Skeletal muscle tissue (tissue), 4 donors: ENCODE results near the gene COMMD7. TPM values are rescaled to one million over a fixed set of nuclear protein-coding genes. Genes with fewer than 3 reads are reported as not detected.
A peak's percentile ranks its signal among the peaks of the same experiment; 100 is the strongest.

Experiments
- H3K27ac ChIP-seq: one replicate; pipeline ENCODE4 v1.7.0; 2013; ENCODE audit warnings: mild to moderate bottlenecking, low read depth, low read length, inconsistent platforms
- H3K27me3 ChIP-seq, 3 donors: one replicate each; pipeline ENCODE4 v1.7.0; 2013; ENCODE audit warnings: low read length in 3 of 3; ENCODE audit not compliant: control insufficient read depth in 3 of 3, insufficient read depth in 3 of 3
- H3K36me3 ChIP-seq, 3 donors: one replicate each; pipeline ENCODE4 v1.7.0; 2013; ENCODE audit warnings: low read length in 3 of 3; ENCODE audit not compliant: control insufficient read depth in 3 of 3, insufficient read depth in 3 of 3
- H3K4me1 ChIP-seq, 3 donors: one replicate each; pipeline ENCODE4 v1.7.0; 2013; ENCODE audit warnings: low read length in 3 of 3, mild to moderate bottlenecking in 3 of 3; ENCODE audit not compliant: control insufficient read depth in 3 of 3, insufficient read depth in 3 of 3
- H3K4me3 ChIP-seq, 3 donors: one replicate each; pipeline ENCODE4 v1.7.0; 2013; ENCODE audit warnings: low read length in 3 of 3
- H3K9ac ChIP-seq, 3 donors: one replicate each; pipeline ENCODE4 v1.7.0; 2013; ENCODE audit warnings: low read length in 3 of 3, mild to moderate bottlenecking in 3 of 3, moderate library complexity in 2 of 3, low read depth in 1 of 3
- H3K9me3 ChIP-seq, 3 donors: one replicate each; pipeline ENCODE4 v1.7.0; 2013; ENCODE audit warnings: low read length in 3 of 3; ENCODE audit not compliant: control insufficient read depth in 3 of 3
- total RNA-seq: library from RNA; depleted of rRNA; stranded (reverse); fragments of >200 nt; gene quantifications from one replicate; pipeline ENCODE4 v1.2.3, GENCODE V29; 2014
- donor health status: Osteomylitis.

COMMD7 gene
- total RNA-seq, 1 donor from 2014 or later, result 14.1 TPM

DNA sequence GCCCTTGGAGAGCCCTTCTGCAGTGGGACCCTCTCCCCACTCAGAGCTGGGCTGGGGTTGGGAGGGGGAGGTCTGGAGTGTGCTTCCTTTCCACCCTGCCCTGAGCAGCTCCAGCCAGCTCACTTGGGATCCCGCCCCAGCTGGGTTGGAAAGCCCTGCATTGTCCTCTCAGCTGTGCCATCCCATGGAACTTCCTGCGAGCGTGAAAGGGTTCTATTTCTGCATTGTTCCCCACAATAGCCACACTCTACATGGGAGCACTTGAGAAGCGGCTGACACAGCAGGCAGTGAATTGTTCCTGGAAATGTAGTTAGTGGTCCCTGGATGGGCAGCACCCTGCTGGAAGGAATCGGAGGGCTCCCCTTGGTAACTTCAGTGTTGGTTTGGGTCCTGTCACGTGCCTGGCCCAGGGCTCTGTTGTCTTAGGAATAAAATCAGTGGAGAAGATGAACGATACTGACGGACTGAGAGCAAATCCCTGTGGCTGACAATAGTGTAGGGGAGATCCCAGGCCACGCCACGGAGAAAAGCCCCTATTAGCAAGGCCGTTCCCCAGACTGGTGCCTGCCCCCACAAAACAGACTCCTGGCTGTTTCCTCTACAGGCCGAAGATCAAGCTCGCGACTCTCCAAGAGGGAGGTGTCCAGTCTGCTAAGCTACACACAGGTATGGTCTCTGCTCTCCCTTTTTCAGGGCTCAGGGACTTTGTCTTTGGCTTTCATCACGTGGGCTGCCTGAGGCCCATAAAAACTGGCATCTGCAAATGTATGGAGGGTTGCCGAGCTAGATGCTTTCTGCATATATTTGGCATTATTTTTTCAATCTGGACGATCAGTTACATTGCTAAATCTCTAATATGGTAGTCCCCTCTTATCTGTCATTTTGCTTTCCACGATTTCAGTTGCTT, 37.7 kb upstream of the COMMD7 start:
- H3K27me3 ChIP-seq, result no peaks in the 10 kb centered on the region
- no peak overlapping the region for H3K9ac ChIP-seq
- H3K4me1 ChIP-seq, result peaks cover 0 to 6% (median 1%) of the 10 kb centered on the region in 3 donors
- H3K9me3 ChIP-seq, result no peaks in the 10 kb centered on the region
- no peak overlapping the region for H3K4me3 ChIP-seq
- no peaks in the 10 kb centered on the region for H3K36me3 ChIP-seq
- no peak overlapping the region for H3K27ac ChIP-seq

DNA sequence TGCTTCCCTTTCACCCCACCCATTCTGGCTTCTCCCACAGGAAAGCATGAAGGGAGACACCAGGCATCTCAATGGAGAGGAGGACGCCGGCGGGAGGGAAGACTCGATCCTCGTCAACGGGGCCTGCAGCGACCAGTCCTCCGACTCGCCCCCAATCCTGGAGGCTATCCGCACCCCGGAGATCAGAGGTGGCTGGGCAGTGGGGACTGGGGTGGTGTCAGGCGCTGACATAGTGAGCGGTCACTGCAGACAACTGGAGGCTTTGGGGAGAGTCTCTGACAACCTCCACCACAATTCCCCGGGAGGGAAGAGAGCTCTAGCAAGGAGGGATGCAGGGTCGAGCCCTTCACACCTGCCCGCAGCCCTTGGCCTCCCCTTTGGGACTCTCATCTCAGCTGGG, 37.0 kb upstream of the COMMD7 start:
- Histone ChIP-seq H3K27ac (no peak overlapping the region), H3K9ac (no peak overlapping the region), H3K4me3 (no peak overlapping the region), H3K4me1 (peaks cover 0 to 5% (median 0%) of the 10 kb centered on the region in 3 donors), H3K27me3 (no peaks in the 10 kb centered on the region), H3K9me3 (no peaks in the 10 kb centered on the region), H3K36me3 (no peaks in the 10 kb centered on the region)

DNA sequence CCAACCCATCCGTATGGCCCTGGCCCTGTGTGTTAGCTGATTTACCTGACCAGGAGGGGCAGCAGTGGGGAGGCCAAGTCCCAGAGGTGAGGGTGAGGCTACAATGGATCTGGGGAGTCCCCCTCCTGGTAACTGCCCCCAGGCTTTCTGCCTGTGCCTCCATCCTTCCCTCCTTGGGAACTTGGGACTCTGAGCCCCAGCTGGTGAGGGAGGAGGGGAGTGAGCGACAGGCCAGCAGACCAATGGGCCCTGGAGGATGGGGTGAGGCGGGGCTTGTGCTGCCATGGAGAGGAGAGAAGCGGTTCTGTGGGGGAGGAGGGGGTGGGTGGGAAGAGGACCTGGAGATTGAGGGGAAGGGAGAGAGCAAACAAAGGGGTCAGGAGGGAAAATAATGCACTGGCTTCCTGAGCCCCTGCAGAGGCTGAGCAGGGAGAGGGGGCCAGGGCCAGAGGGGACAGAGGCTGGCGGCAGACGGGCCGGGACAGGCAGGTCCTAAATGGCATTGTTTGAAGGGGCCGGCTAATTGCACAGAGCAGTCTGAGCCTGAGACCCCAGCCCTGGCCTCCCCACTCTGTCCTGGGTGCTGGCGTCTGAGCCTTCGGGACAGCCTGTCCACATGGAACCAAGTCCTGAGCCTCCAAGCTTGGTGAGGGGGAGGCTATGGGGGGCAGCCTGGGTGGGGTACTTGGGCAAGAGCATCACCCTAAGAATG, 36.4 kb upstream of the COMMD7 start:
- no peak overlapping the region for H3K27ac ChIP-seq
- no peak overlapping the region for H3K4me3 ChIP-seq
- no peaks in the 10 kb centered on the region for H3K9me3 ChIP-seq
- H3K9ac ChIP-seq, result no peak overlapping the region
- H3K36me3 ChIP-seq, result no peaks in the 10 kb centered on the region
- peaks cover 0 to 5% (median 0%) of the 10 kb centered on the region in 3 donors for H3K4me1 ChIP-seq
- H3K27me3 ChIP-seq, result no peaks in the 10 kb centered on the region

DNA sequence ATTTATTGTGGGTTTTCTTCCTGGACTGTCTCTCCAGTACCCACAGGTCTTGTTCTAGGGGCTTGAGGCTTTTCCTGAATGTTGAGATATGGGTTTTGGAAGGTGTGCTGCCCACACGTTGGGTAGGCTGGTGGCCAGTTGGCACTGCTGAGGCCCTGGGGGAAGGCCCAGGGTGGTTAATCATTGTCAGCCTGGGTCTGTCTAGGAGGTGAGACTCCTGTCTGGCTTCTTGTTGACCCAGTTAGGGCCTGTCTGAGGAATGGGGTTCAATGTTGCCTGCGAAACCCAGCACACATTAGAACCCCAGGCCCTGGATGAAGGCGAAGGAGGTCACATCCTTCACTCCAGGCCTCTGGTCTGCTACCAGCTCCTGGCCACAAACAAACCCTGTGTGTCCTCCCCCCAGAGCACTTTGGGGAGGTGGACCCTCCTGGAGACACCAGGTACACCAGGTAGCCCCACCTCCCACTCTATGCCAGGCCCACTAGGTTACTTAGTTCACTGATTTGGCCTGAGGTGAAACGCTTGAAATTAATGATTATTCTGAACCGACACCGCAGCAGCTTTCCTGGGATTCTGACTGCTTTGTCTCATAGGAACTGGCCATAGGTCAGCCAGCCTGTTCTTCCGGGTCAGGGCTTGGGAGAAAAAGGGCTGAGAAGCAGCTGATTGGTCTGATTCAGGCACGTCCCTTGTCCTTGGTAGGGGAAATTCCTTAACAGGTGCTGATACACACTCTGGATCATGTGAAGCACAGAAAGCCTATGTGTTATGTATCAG, 34.1 kb upstream of the COMMD7 start:
- Histone ChIP-seq H3K9ac (peak overlapping the region in 1 of 3 donors; percentile 35), H3K27me3 (no peaks in the 10 kb centered on the region), H3K4me3 (no peak overlapping the region), H3K27ac (no peak overlapping the region), H3K36me3 (no peaks in the 10 kb centered on the region), H3K9me3 (no peaks in the 10 kb centered on the region), H3K4me1 (peaks cover 0 to 5% (median 0%) of the 10 kb centered on the region in 3 donors)

DNA sequence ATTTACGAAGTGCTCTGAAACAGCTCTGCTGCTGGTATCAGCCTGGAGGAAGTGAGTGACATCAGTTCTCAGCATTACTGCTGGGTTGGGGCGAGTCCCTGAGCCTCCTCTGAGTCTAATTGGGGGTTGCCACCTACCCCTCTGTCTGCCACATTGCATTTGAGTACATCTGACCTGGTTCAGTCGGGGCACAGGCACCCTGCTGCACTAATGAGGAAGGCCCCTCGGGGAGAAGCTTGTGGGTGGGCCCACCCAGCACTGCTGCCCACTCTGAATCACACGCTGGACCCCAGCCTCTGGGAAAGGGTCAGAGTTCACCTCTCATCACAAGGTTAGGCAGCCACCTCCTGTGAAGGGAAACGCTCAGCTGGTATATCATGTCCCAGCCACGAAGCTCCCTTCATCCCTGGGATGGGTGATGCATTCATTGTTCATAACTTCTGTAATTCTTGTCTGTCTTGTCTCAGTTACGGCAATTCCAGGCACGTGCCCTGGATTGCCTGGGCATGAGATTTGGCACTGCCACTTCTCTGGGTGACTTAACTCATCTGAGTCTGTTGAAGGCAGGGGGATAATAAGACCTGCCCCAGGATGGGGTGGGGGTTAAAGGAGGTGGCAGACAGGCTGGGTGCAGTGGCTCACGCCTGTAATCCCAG, 32.2 kb upstream of the COMMD7 start:
- peaks cover 0 to 5% (median 0%) of the 10 kb centered on the region in 3 donors for H3K4me1 ChIP-seq
- no peak overlapping the region for H3K27ac ChIP-seq
- no peaks in the 10 kb centered on the region for H3K27me3 ChIP-seq
- H3K36me3 ChIP-seq, result no peaks in the 10 kb centered on the region
- no peak overlapping the region for H3K9ac ChIP-seq
- no peak overlapping the region for H3K4me3 ChIP-seq
- no peaks in the 10 kb centered on the region for H3K9me3 ChIP-seq

DNA sequence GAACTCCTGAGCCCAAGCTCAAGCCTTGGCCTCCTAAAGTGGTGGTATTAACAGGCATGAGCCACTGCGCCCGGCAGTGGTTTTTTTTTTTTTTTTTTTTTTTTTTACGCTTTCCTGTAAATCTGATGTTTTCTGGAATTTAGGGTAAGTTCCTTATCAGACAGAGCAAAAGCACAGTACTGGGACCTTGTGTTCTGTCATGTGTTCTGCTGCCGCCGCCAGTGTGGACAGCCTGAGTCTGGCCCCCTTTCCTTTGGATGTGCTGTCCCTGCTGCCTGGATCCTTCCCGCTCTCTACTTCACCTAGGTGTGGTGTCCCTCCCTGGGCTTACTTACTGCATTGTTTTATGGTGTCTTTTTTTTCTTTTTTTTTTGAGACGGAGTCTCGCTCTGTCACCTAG, 30.6 kb upstream of the COMMD7 start:
- Histone ChIP-seq H3K9ac (no peak overlapping the region), H3K9me3 (no peaks in the 10 kb centered on the region), H3K36me3 (no peaks in the 10 kb centered on the region), H3K27ac (no peak overlapping the region), H3K27me3 (no peaks in the 10 kb centered on the region), H3K4me1 (peaks cover 0 to 5% (median 0%) of the 10 kb centered on the region in 3 donors), H3K4me3 (no peak overlapping the region)

DNA sequence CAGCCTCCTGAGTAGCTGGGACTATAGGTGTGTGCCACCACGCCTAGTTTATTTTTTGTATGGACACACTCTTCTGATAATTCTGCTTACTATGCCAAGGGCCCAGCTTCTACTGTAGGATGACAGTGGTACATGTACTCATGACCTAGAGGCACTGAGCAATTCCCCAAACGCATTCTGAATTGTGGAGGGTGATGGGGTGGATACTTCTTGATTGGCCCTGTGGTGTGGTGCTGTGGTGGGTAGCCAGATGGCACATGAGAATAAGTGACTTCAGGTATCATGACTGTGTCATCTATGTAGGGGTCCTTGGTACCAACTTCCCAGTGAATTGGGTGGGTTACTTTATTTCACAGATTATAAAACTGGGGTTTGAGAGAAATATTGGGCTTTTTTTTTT, 30.0 kb upstream of the COMMD7 start:
- Histone ChIP-seq H3K27ac (no peak overlapping the region), H3K27me3 (no peaks in the 10 kb centered on the region), H3K4me1 (peaks cover 0 to 5% (median 0%) of the 10 kb centered on the region in 3 donors), H3K9ac (no peak overlapping the region), H3K4me3 (no peak overlapping the region), H3K36me3 (no peaks in the 10 kb centered on the region), H3K9me3 (no peaks in the 10 kb centered on the region)

DNA sequence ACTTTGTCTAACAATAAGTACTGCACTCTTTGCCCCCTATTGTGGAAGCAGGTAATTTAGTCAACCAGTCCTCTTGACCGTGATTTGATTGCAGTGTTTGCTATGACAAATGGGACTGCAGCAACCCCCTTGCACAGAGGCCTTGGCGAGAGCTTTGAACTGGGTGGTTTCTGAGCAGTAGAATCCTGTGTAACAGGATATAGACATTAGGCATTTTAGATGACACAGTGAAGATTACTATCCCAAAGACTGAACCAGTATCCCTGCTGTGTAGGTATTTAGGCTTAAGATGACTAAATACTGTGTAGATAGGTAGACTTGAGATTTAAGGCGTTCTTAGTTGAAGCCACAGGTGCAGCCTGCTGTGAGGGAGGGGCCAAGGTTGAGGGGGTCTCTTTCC, 28.8 kb upstream of the COMMD7 start:
- Histone ChIP-seq H3K9me3 (no peaks in the 10 kb centered on the region), H3K27ac (no peak overlapping the region), H3K9ac (no peak overlapping the region), H3K36me3 (no peaks in the 10 kb centered on the region), H3K4me3 (no peak overlapping the region), H3K4me1 (peaks cover 0 to under 1% (median 0%) of the 10 kb centered on the region in 3 donors), H3K27me3 (no peaks in the 10 kb centered on the region)

DNA sequence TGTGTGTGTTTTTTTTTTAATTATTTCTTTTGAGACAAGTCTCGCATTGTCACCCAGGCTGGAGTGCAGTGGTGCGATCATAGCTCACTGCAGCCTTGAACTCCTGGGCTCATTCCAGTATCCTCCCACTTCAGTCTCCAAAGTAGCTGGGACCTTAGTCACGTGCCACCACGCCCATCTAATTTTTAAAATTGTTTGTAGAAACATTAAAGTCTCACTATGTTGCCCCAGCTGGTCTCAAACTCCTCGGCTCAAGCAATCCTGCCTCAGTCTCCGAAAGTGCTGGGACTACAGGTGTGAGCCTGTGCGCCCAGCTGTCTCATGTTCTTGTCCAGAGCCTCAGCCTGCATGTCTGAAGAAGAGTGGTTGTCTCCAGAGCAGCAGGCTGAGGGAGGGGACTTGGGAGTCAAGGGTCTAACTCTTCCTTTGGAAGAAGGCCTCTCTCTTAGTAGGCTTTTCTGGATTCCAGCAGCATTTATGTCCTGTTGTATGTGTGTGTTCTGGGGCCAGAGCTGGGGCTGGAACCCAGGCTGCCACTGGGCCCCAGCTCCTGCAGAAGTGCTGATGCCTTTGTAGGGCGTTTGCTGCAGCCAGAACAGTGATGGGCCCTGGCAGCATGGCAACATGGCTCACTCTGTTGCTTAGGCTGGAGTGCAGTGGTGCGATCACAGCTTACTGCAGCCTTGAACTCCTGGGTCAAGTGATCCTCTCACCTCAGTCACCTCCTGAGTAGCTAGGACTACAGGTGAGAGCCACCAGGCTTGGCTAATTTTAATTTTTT, 24.3 kb upstream of the COMMD7 start:
- no peaks in the 10 kb centered on the region for H3K9me3 ChIP-seq
- no peaks in the 10 kb centered on the region for H3K27me3 ChIP-seq
- H3K9ac ChIP-seq, result no peak overlapping the region
- peaks cover 8 to 10% (median 10%) of the 10 kb centered on the region in 3 donors for H3K4me1 ChIP-seq
- H3K4me3 ChIP-seq, result no peak overlapping the region
- H3K36me3 ChIP-seq, result no peaks in the 10 kb centered on the region
- no peak overlapping the region for H3K27ac ChIP-seq
